H1 (cell line): ENCODE data around the gene ADCY3. TPM values are rescaled to one million over a fixed set of nuclear protein-coding genes. Genes with fewer than 3 reads are reported as not detected.

Source experiments
- CTCF ChIA-PET: fragments of 300-600 bp; sonication (Branson Sonifier 250); formaldehyde crosslinking; loops from one replicate; lab custom pipeline; 2021; ENCODE audit not compliant: partially characterized antibody; lab: Charles Lee
- POLR2A ChIA-PET: fragments of 300-600 bp; sonication (Branson Sonifier 250); formaldehyde crosslinking; loops from one replicate; lab custom pipeline; 2021; ENCODE audit warnings: inconsistent platforms; ENCODE audit not compliant: partially characterized antibody; lab: Charles Lee
- DNase-seq, 2 experiments: peaks; one replicate each; pipeline versions ENCODE4 v3.0.0 to v3.0.0-alpha.2; 2010 to 2022; ENCODE audit warnings: low spot score in 2 of 2, low read depth in 1 of 2, mixed read lengths in 1 of 2
- FAIRE-seq: peaks from 2 replicates; lab custom pipeline; 2011; peaks lifted over from hg19 to GRCh38; lab: Jason Lieb, UNC
- H2AFZ ChIP-seq: 2 replicates; pipeline ENCODE4 v1.8.1; 2012; ENCODE audit warnings: low read length, inconsistent platforms
- H2AK5ac ChIP-seq: 2 replicates; pipeline ENCODE4 v1.6.1; 2013; ENCODE audit warnings: low read depth, low read length
- H2BK120ac ChIP-seq: replicated peaks from 2 replicates; pipeline ENCODE3; 2013; ENCODE audit warnings: low read depth, low read length, inconsistent platforms
- H2BK12ac ChIP-seq: 2 replicates; pipeline ENCODE4 v1.6.1; 2013; ENCODE audit warnings: low read depth, low read length
- H2BK15ac ChIP-seq: 2 replicates; pipeline ENCODE4 v1.6.1; 2013; ENCODE audit warnings: low read length
- H2BK20ac ChIP-seq: 2 replicates; pipeline ENCODE4 v1.6.1; 2013; ENCODE audit warnings: low read length
- H2BK5ac ChIP-seq: 2 replicates; pipeline ENCODE4 v1.6.1; 2013; ENCODE audit warnings: low read depth, low read length
- H3K14ac ChIP-seq: 2 replicates; pipeline ENCODE4 v1.6.1; 2013; ENCODE audit warnings: inconsistent platforms; ENCODE audit not compliant: insufficient read length
- H3K18ac ChIP-seq: 2 replicates; pipeline ENCODE4 v1.6.1; 2013; ENCODE audit warnings: low read length; ENCODE audit errors: extremely low read depth
- H3K23ac ChIP-seq: 2 replicates; pipeline ENCODE4 v1.6.1; 2013; ENCODE audit warnings: inconsistent platforms; ENCODE audit not compliant: insufficient read length
- H3K23me2 ChIP-seq: 2 replicates; pipeline ENCODE4 v1.6.1; 2013; ENCODE audit warnings: low read depth, low read length
- H3K27ac ChIP-seq: 2 replicates; pipeline ENCODE4 v1.6.1; 2011; ENCODE audit warnings: low read depth, low read length, inconsistent platforms
- H3K27me3 ChIP-seq, 4 experiments: replicated peaks in 1 of 4; 1 replicate in 1 of 4; 2 replicates in 3 of 4; pipeline versions ENCODE4 v1.6.1 to v1.8.1; 2011 to 2013; ENCODE audit warnings: low read length in 3 of 4, mild to moderate bottlenecking in 3 of 4, inconsistent platforms in 2 of 4, mixed read lengths in 2 of 4, moderate library complexity in 1 of 4; ENCODE audit not compliant: control insufficient read depth in 3 of 4, insufficient read depth in 3 of 4; ENCODE audit errors: extremely low read depth in 1 of 4
- H3K36me3 ChIP-seq, 4 experiments: 2 replicates each; pipeline versions ENCODE4 v1.6.1 to v1.8.1; 2011 to 2013; ENCODE audit warnings: mild to moderate bottlenecking in 4 of 4, low read length in 3 of 4, moderate library complexity in 2 of 4, control low read depth in 1 of 4, inconsistent platforms in 1 of 4; ENCODE audit not compliant: insufficient read depth in 4 of 4, control insufficient read depth in 2 of 4
- H3K4ac ChIP-seq: replicated peaks from 2 replicates; pipeline ENCODE3; 2013; ENCODE audit warnings: low read length, low read depth, mixed read lengths, inconsistent platforms; ENCODE audit not compliant: insufficient read length
- H3K4me1 ChIP-seq, 4 experiments: replicated peaks in 1 of 4; 1 replicate in 1 of 4; 2 replicates in 3 of 4; pipeline versions ENCODE4 v1.6.1 to v1.8.1; 2011 to 2013; ENCODE audit warnings: low read length in 3 of 4, inconsistent platforms in 2 of 4, mixed read lengths in 1 of 4; ENCODE audit not compliant: insufficient read depth in 4 of 4, control insufficient read depth in 3 of 4
- H3K4me2 ChIP-seq, 2 experiments: 2 replicates each; pipeline versions ENCODE4 v1.6.1 to v1.8.1; 2011 to 2013; ENCODE audit warnings: low read depth in 2 of 2, low read length in 2 of 2, control low read depth in 1 of 2, inconsistent platforms in 1 of 2, mild to moderate bottlenecking in 1 of 2; ENCODE audit not compliant: insufficient read depth in 1 of 2
- H3K4me3 ChIP-seq, 4 experiments: fragments of 200-600, 300-600 bp in 1 of 4; sonication (generic), shearing (Covaris generic), sonication (Bioruptor Twin) in 1 of 4; 2 replicates each; pipeline versions ENCODE4 v1.5.1 to v1.8.1; 2011 to 2016; ENCODE audit warnings: low read length in 4 of 4, low read depth in 3 of 4, control low read depth in 2 of 4, inconsistent platforms in 2 of 4, mild to moderate bottlenecking in 2 of 4, mixed read lengths in 1 of 4, moderate library complexity in 1 of 4; ENCODE audit not compliant: insufficient read depth in 2 of 4; ENCODE audit errors: extremely low read depth in 1 of 4
- H3K56ac ChIP-seq: replicated peaks from 2 replicates; pipeline ENCODE3; 2013; ENCODE audit warnings: low read depth, mild to moderate bottlenecking, mixed read lengths, low read length, inconsistent platforms; ENCODE audit not compliant: insufficient read length
- H3K79me1 ChIP-seq: 2 replicates; pipeline ENCODE4 v1.6.1; 2013; ENCODE audit warnings: low read depth, low read length, control low read depth
- H3K79me2 ChIP-seq, 2 experiments: 2 replicates each; pipeline versions ENCODE4 v1.6.1 to v1.8.1; 2012 to 2013; ENCODE audit warnings: low read length in 2 of 2, mild to moderate bottlenecking in 2 of 2, inconsistent platforms in 1 of 2; ENCODE audit not compliant: insufficient read depth in 2 of 2, control insufficient read depth in 1 of 2
- H3K9ac ChIP-seq, 4 experiments: replicated peaks in 1 of 4; 1 replicate in 1 of 4; 2 replicates in 3 of 4; pipeline versions ENCODE4 v1.6.1 to v1.8.1; 2011 to 2013; ENCODE audit warnings: low read depth in 3 of 4, low read length in 3 of 4, control low read depth in 2 of 4, mild to moderate bottlenecking in 2 of 4, moderate library complexity in 2 of 4, inconsistent platforms in 1 of 4; ENCODE audit errors: extremely low read depth in 1 of 4
- H3K9me3 ChIP-seq, 2 experiments: 2 replicates each; pipeline versions ENCODE4 v1.6.1 to v1.8.1; 2012 to 2013; ENCODE audit warnings: mild to moderate bottlenecking in 2 of 2, moderate library complexity in 2 of 2, control low read depth in 1 of 2, inconsistent platforms in 1 of 2, low read depth in 1 of 2, low read length in 1 of 2, mixed read lengths in 1 of 2; ENCODE audit not compliant: insufficient read depth in 2 of 2
- H4K20me1 ChIP-seq, 2 experiments: replicated peaks in 1 of 2; 2 replicates each; pipeline versions ENCODE3 to v1.8.1; 2011 to 2013; ENCODE audit warnings: inconsistent platforms in 2 of 2, low read length in 2 of 2, mild to moderate bottlenecking in 1 of 2; ENCODE audit not compliant: insufficient read depth in 2 of 2, control insufficient read depth in 1 of 2
- H4K5ac ChIP-seq: 2 replicates; pipeline ENCODE4 v1.6.1; 2013; ENCODE audit warnings: low read length, low read depth, mixed read lengths, inconsistent platforms; ENCODE audit not compliant: insufficient read length
- H4K8ac ChIP-seq: 2 replicates; pipeline ENCODE4 v1.8.0; 2013; ENCODE audit warnings: mild to moderate bottlenecking, moderate library complexity, low read length, inconsistent platforms; ENCODE audit not compliant: insufficient read depth; ENCODE audit errors: extremely low read depth
- H4K91ac ChIP-seq: replicated peaks from 2 replicates; pipeline ENCODE3; 2013; ENCODE audit warnings: low read length, mixed read lengths, inconsistent platforms; ENCODE audit not compliant: insufficient read length
- CEBPB ChIP-seq: IDR thresholded peaks from 2 replicates; pipeline ENCODE4 v1.6.1; 2012; ENCODE audit warnings: low read depth, low read length
- WGBS, 2 experiments: shearing (Covaris generic) in 1 of 2; methylation state at CpG; one replicate each; pipeline versions ENCODE4 v1.1.6 to v1.1.7; 2013 to 2015; ENCODE audit warnings: low lambda C conversion rate in 2 of 2, mixed read lengths in 2 of 2, inconsistent platforms in 1 of 2, low coverage in 1 of 2, missing lambda C conversion rate in 1 of 2; ENCODE audit not compliant: insufficient replicate concordance in 2 of 2, insufficient coverage in 1 of 2, insufficient read length in 1 of 2; ENCODE audit errors: extremely low coverage in 1 of 2, missing lambda C conversion rate in 1 of 2; 5-methylcytosine and 5-hydroxymethylcytosine counted together
- polyA plus RNA-seq, 7 experiments: library from polyadenylated mRNA; depleted of rRNA in 3 of 7; stranded (reverse) in 5 of 7; unstranded in 2 of 7; fragments of >200 nt in 5 of 7; fragments of 200-250 nt in 2 of 7; gene quantifications; 1 replicate in 5 of 7; 2 replicates in 1 of 7; 4 replicates in 1 of 7; pipeline versions ENCODE4 v1.2.1 to v1.2.3, GENCODE V29; 2011 to 2013; ENCODE audit warnings: missing spikeins in 2 of 7, mixed read lengths in 2 of 7
- total RNA-seq: library from RNA; stranded (reverse); fragmentation: NEBNext Ultra II Directional; extraction: Animal tissue kit (Norgen Biotek cat#: 25700); gene quantifications from 2 replicates; pipeline ENCODE4 v1.2.1, GENCODE V29; 2021

Gene ADCY3
- total and polyA plus RNA-seq, 2 of the 8 experiments (the other 6 are each of a cell fraction or from before 2014, with no cell fraction given) = 45.1 to 52.9 TPM

GRCh38 chr2:24923106-24923505 is 3.1 kb upstream of the ADCY3 start:
- H3K4me3 ChIP-seq = no peak overlapping the region
- H3K23me2 ChIP-seq = peaks cover 13% of the 10 kb centered on the region
- no peak overlapping the region for H2BK5ac ChIP-seq
- H3K14ac ChIP-seq = no peak overlapping the region
- no peak overlapping the region for H3K23ac ChIP-seq
- H4K8ac ChIP-seq = no peak overlapping the region
- H3K27ac ChIP-seq = no peak overlapping the region
- no peak for DNase-seq
- peaks cover 0 to 3% (median 0%) of the 10 kb centered on the region in 4 experiments; a peak in 4 of 7 replicates for H3K27me3 ChIP-seq
- H2BK15ac ChIP-seq = no peak overlapping the region
- no peak overlapping the region for H4K91ac ChIP-seq
- H3K9ac ChIP-seq = no peak overlapping the region
- H2BK20ac ChIP-seq = no peak overlapping the region
- no peak overlapping the region for H3K56ac ChIP-seq
- H3K79me2 ChIP-seq = peaks cover 0 to 4% of the 10 kb centered on the region in 2 experiments; a peak in 2 of 4 replicates
- H2AFZ ChIP-seq = no peak overlapping the region
- 89% methylated on average over 10 of the region's 10 CpGs; no CpG with 5 or more reads in 1 of the 2 experiments for WGBS, 2 experiments
- no peak overlapping the region for H3K18ac ChIP-seq
- CTCF ChIA-PET = interaction anchor here (1.3 kb wide), 1 partner anchor 12 kb away, joined by 3 read pairs; no protein-coding TSS in a partner anchor
- H2BK120ac ChIP-seq = no peak overlapping the region
- FAIRE-seq = no peak
- H3K4me1 ChIP-seq = peaks cover 0 to 16% (median 6%) of the 10 kb centered on the region in 4 experiments; a peak in 5 of 7 replicates
- H4K5ac ChIP-seq = no peak overlapping the region
- peaks cover 0 to 2% of the 10 kb centered on the region in 2 experiments for H4K20me1 ChIP-seq
- no peaks in the 10 kb centered on the region for H3K9me3 ChIP-seq
- no peak overlapping the region for H2AK5ac ChIP-seq
- no peak overlapping the region for H3K4me2 ChIP-seq
- peaks cover 7% of the 10 kb centered on the region for H3K79me1 ChIP-seq
- no peak overlapping the region for H2BK12ac ChIP-seq
- no peaks in the 10 kb centered on the region; a peak in 1 of 8 replicates for H3K36me3 ChIP-seq
- H3K4ac ChIP-seq = no peak overlapping the region
- POLR2A ChIA-PET = interaction anchor here (1.0 kb wide), 1 partner anchor 10 kb away, joined by 3 read pairs; no protein-coding TSS in a partner anchor
- no peak for TF ChIP-seq CEBPB
